Measurements from ENCODE around the gene CEP164. TPM values are rescaled to one million over a fixed set of nuclear protein-coding genes. Genes with fewer than 3 reads are reported as not detected.

The CEP164 gene
- total RNA-seq, 1 experiment from 2014 or later: 22.2 TPM

- ChIA-PET RAD21 (ENCODE audit: low non-redundant PET in 1 of 2, low total read pairs in 2 of 2, uncharacterized antibody in 2 of 2, unreplicated experiment in 2 of 2) (no interaction called here), POLR2A (no interaction called here), CTCF (no interaction called here)
- no peak for ATAC-seq
- Histone ChIP-seq H3K36me3 (ENCODE audit: control insufficient read depth in 1 of 2, insufficient read depth in 2 of 2, low read length in 2 of 2) (peaks cover 3 to 11% of the 10 kb centered on the region in 2 experiments; a peak in 3 of 4 replicates), H4K20me1 (ENCODE audit: insufficient read depth) (no peaks in the 10 kb centered on the region), H3K9me2 (ENCODE audit: insufficient read depth) (no peaks in the 10 kb centered on the region), H3K9ac (ENCODE audit: low read length) (no peak overlapping the region), H3K4me3 (replicated peaks in 1 of 2; ENCODE audit: low read depth in 1 of 2, low read length in 2 of 2) (no peak overlapping the region), H3K9me3 (ENCODE audit: control insufficient read depth in 1 of 2, insufficient read depth in 1 of 2, low read depth in 1 of 2, low read length in 2 of 2) (no peaks in the 10 kb centered on the region), H3K4me1 (ENCODE audit: control insufficient read depth in 1 of 2, insufficient read depth in 2 of 2, low read length in 2 of 2) (peaks cover 2 to 12% of the 10 kb centered on the region in 2 experiments; a peak in 3 of 4 replicates), H2AFZ (ENCODE audit: low read depth, low read length, poor library complexity, severe bottlenecking) (no peak overlapping the region), H3K79me2 (ENCODE audit: insufficient read depth, low read length) (no peaks in the 10 kb centered on the region), H3K4me2 (ENCODE audit: low read length) (no peak overlapping the region), H3K27ac (ENCODE audit: low read depth, low read length) (no peak overlapping the region), H3K27me3 (ENCODE audit: insufficient read depth, low read length) (no peaks in the 10 kb centered on the region)
- TF ChIP-seq MAX (IDR thresholded peaks at IDR 0.05) (no peak), JUND (IDR thresholded peaks at IDR 0.05) (no peak), EZH2 (IDR thresholded peaks at IDR 0.05) (no peak), ZFX (IDR thresholded peaks at IDR 0.05) (no peak), POLR2A (IDR thresholded peaks at IDR 0.05; ENCODE audit: borderline replicate concordance, extremely low read depth, insufficient read depth, insufficient read length) (no peak), CTCF (IDR thresholded peaks at IDR 0.05 in 2 of 3, conservative IDR thresholded peaks at IDR 0.05 in 1 of 3; ENCODE audit: borderline replicate concordance in 1 of 3, insufficient read depth in 1 of 3, low read depth in 2 of 3, low read length in 2 of 3) (no peak), SRF (IDR thresholded peaks at IDR 0.05; ENCODE audit: low read depth) (no peak), ATF3 (IDR thresholded peaks at IDR 0.05) (no peak), SP1 (IDR thresholded peaks at IDR 0.05; ENCODE audit: low read depth) (no peak), RAD21 (IDR thresholded peaks at IDR 0.05; ENCODE audit: low read depth) (no peak), TCF7L2 (IDR thresholded peaks at IDR 0.05; ENCODE audit: borderline replicate concordance, extremely low read depth, insufficient read depth, insufficient read length) (no peak), ELF1 (IDR thresholded peaks at IDR 0.05; ENCODE audit: borderline replicate concordance, low read depth) (no peak), ZNF274 (IDR thresholded peaks at IDR 0.05; ENCODE audit: low read depth, low read length) (no peak), ZBTB33 (IDR thresholded peaks at IDR 0.05; ENCODE audit: extremely low read depth, insufficient replicate concordance, low read length) (no peak)
- DNase-seq (ENCODE audit: low read depth, low spot score): no peak
- intact Hi-C loops (cut with micrococcal nuclease): no loop called here
- no TSS peak for BruUV-seq (replicated peaks)
These were observed 40.0 kb upstream of the CEP164 start for GRCh38 chr11:117287668-117288067.
